Mesodermal cell (in vitro differentiated cells): Measurements from ENCODE around the gene CD34.

ENCODE experiments used
- H3K27ac ChIP-seq: 2 replicates; pipeline ENCODE4 v1.7.0; 2013; ENCODE audit warnings: mild to moderate bottlenecking, low read depth, low read length, moderate library complexity; ENCODE audit not compliant: severe bottlenecking
- H3K36me3 ChIP-seq: 2 replicates; pipeline ENCODE4 v1.7.1; 2013; ENCODE audit warnings: mild to moderate bottlenecking, low read length, moderate library complexity; ENCODE audit not compliant: control insufficient read depth, insufficient read depth
- H3K4me1 ChIP-seq: one replicate; pipeline ENCODE4 v1.7.1; 2013; ENCODE audit warnings: mild to moderate bottlenecking, low read length; ENCODE audit not compliant: insufficient read depth, control insufficient read depth, poor library complexity, severe bottlenecking
- H3K4me3 ChIP-seq: 2 replicates; pipeline ENCODE4 v1.7.0; 2013; ENCODE audit warnings: low read length, control low read depth, mild to moderate bottlenecking; ENCODE audit not compliant: insufficient read depth, poor library complexity, severe bottlenecking; ENCODE audit errors: extremely low read depth
- H3K9me3 ChIP-seq: 2 replicates; pipeline ENCODE4 v1.7.1; 2013; ENCODE audit warnings: mild to moderate bottlenecking, low read length, moderate library complexity; ENCODE audit not compliant: control insufficient read depth
- WGBS, 2 experiments: methylation state at CpG; one replicate each; pipeline ENCODE4 v1.1.5; 2013; ENCODE audit warnings: missing lambda C conversion rate in 2 of 2; ENCODE audit not compliant: insufficient coverage in 2 of 2; 5-methylcytosine and 5-hydroxymethylcytosine counted together

CD34 gene

GRCh38 chr1:207831517-207832327, 79.2 kb downstream of the CD34 start:
- Histone ChIP-seq H3K9me3 (no peaks in the 10 kb centered on the region), H3K4me1 (peaks cover 11% of the 10 kb centered on the region), H3K27ac (no peak overlapping the region), H3K4me3 (no peak overlapping the region), H3K36me3 (no peaks in the 10 kb centered on the region)
- WGBS, 2 experiments, result 94 to 100% methylated on average over 2 to 4 of the region's 9 CpGs
